ENCODE measurements around the gene SLFNL1. TPM values are rescaled to one million over a fixed set of nuclear protein-coding genes. Genes with fewer than 3 reads are reported as not detected.

SLFNL1 gene
- total RNA-seq, 2 donors from 2014 or later, result 0.15 TPM; not detected in 1

DNA sequence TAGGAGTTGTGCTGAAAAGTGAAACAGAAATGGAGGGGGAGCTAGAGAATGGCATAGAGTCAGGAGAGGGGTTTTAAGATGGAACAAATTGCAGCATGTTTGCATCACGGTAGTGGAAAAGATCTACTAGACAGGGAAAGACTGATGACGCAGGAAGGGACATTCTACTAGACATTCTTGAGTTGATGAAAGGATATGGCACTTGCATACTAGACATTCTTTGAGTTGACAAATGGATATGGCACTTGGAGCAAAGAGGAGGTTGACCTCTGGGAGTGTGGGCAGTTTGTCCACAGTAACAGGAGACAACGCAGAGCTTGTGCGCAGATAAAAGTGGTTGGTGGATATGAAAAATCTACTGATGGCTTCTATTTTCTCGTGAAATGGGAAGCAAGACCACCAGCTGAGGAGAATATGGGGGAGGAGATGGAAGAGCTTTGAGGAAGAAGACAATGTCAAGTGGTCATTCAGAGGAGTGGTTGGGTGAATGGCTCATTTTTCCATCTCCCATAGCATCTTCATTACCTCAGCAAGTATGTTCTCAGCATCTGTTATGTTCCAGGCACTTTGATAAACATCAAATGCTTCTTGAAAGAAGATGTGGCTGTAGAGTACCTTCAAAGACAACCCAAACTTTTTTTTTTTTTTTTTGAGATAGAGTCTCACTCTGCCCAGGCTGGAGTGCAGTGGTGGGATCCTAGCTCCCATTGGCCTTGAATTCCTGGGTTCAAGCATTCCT lies 44.4 kb downstream of the SLFNL1 start:
- H3K9me3 Mint-ChIP-seq, result no peaks in the 10 kb centered on the region
- no peak overlapping the region for H3K4me3 Mint-ChIP-seq
- no peaks in the 10 kb centered on the region for H3K4me1 ChIP-seq (ENCODE audit: control insufficient read depth, insufficient read depth, low read length)
- no peak for DNase-seq
- no peaks in the 10 kb centered on the region for H3K9me3 ChIP-seq (ENCODE audit: control insufficient read depth, low read length)
- peaks cover 21% of the 10 kb centered on the region for H3K4me1 Mint-ChIP-seq
- no peak overlapping the region for H3K9ac ChIP-seq (ENCODE audit: extremely low read depth, low read length, poor library complexity, severe bottlenecking)
- H3K27me3 ChIP-seq (ENCODE audit: control insufficient read depth, insufficient read depth, low read length, poor library complexity, severe bottlenecking), result no peaks in the 10 kb centered on the region
- no peak overlapping the region for H3K4me3 ChIP-seq (ENCODE audit: low read length)
- no peak overlapping the region for H3K27ac ChIP-seq (ENCODE audit: low read depth, low read length)
- no peaks in the 10 kb centered on the region for H3K36me3 ChIP-seq (ENCODE audit: control insufficient read depth, insufficient read depth, low read length)
- no peak overlapping the region for H3K27ac Mint-ChIP-seq
- H3K36me3 Mint-ChIP-seq (ENCODE audit: low read depth), result no peaks in the 10 kb centered on the region
- WGBS, 2 experiments (ENCODE audit: insufficient coverage in 1 of 2, insufficient read length in 1 of 2), result 90 to 94% methylated on average over 5 of the region's 5 CpGs
- no peaks in the 10 kb centered on the region for H3K27me3 Mint-ChIP-seq (ENCODE audit: insufficient read depth)
- TF ChIP-seq, protein P1, sequence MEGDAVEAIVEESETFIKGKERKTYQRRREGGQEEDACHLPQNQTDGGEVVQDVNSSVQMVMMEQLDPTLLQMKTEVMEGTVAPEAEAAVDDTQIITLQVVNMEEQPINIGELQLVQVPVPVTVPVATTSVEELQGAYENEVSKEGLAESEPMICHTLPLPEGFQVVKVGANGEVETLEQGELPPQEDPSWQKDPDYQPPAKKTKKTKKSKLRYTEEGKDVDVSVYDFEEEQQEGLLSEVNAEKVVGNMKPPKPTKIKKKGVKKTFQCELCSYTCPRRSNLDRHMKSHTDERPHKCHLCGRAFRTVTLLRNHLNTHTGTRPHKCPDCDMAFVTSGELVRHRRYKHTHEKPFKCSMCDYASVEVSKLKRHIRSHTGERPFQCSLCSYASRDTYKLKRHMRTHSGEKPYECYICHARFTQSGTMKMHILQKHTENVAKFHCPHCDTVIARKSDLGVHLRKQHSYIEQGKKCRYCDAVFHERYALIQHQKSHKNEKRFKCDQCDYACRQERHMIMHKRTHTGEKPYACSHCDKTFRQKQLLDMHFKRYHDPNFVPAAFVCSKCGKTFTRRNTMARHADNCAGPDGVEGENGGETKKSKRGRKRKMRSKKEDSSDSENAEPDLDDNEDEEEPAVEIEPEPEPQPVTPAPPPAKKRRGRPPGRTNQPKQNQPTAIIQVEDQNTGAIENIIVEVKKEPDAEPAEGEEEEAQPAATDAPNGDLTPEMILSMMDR (conservative IDR thresholded peaks at IDR 0.05), result no peak

DNA sequence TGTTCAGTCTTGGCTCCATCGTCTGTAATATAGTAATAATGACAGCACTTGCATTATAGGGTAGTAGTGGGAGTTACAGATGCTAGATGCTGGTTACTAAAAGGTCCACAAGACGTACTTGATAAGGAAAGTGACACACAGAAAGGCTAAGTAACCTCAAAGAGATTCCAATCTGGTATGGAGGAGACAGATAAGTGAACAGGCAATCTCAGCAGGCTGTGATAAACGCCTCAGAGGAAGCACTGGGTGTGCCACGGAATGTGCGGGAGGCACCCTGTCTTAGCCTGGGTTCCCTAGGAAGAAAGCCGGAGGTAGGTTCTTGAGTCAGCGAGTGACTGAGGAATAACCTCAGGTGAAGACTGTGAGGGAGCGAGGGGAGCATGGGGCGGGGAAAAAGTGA lies 46.6 kb downstream of the SLFNL1 start:
- Mint-ChIP-seq H3K9me3 (no peaks in the 10 kb centered on the region), H3K36me3 (ENCODE audit: low read depth) (no peaks in the 10 kb centered on the region), H3K27ac (no peak overlapping the region), H3K4me3 (no peak overlapping the region), H3K4me1 (peaks cover 6% of the 10 kb centered on the region), H3K27me3 (ENCODE audit: insufficient read depth) (no peaks in the 10 kb centered on the region)
- Histone ChIP-seq H3K9ac (ENCODE audit: extremely low read depth, low read length, poor library complexity, severe bottlenecking) (no peak overlapping the region), H3K9me3 (ENCODE audit: control insufficient read depth, low read length) (no peaks in the 10 kb centered on the region), H3K4me1 (ENCODE audit: control insufficient read depth, insufficient read depth, low read length) (no peaks in the 10 kb centered on the region), H3K27ac (ENCODE audit: low read depth, low read length) (no peak overlapping the region), H3K4me3 (ENCODE audit: low read length) (no peak overlapping the region), H3K27me3 (ENCODE audit: control insufficient read depth, insufficient read depth, low read length, poor library complexity, severe bottlenecking) (no peaks in the 10 kb centered on the region), H3K36me3 (ENCODE audit: control insufficient read depth, insufficient read depth, low read length) (no peaks in the 10 kb centered on the region)
- 92% methylated on average over 8 to 9 of the region's 9 CpGs for WGBS, 2 experiments (ENCODE audit: insufficient coverage in 1 of 2, insufficient read length in 1 of 2)
- TF ChIP-seq, protein P1 (conservative IDR thresholded peaks at IDR 0.05), result no peak
- no peak for DNase-seq

DNA sequence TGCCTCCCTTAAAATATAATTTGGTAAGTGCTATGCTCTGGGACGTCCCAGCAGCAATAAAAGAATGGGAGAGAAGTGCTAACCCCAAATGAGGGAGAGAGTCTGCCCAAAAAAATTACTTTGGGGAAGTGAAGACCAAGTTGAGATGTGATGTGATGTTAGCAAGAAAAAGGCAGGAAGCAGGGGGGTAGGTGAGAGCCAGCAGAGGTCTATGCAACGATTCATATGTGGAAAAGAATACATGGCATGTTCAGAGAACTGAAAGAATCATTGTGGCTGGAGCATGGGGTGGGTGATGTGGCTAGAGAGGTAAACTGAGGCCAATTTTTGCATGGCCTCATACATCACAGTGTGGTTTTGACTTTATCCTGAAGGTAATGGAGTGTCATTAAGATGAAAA lies 47.6 kb downstream of the SLFNL1 start:
- Histone ChIP-seq H3K27ac (ENCODE audit: low read depth, low read length) (no peak overlapping the region), H3K4me1 (ENCODE audit: control insufficient read depth, insufficient read depth, low read length) (no peaks in the 10 kb centered on the region), H3K9me3 (ENCODE audit: control insufficient read depth, low read length) (no peaks in the 10 kb centered on the region), H3K9ac (ENCODE audit: extremely low read depth, low read length, poor library complexity, severe bottlenecking) (no peak overlapping the region), H3K4me3 (ENCODE audit: low read length) (no peak overlapping the region), H3K36me3 (ENCODE audit: control insufficient read depth, insufficient read depth, low read length) (no peaks in the 10 kb centered on the region), H3K27me3 (ENCODE audit: control insufficient read depth, insufficient read depth, low read length, poor library complexity, severe bottlenecking) (no peaks in the 10 kb centered on the region)
- Mint-ChIP-seq H3K4me1 (peaks cover 6% of the 10 kb centered on the region), H3K36me3 (ENCODE audit: low read depth) (no peaks in the 10 kb centered on the region), H3K9me3 (no peaks in the 10 kb centered on the region), H3K27ac (no peak overlapping the region), H3K4me3 (no peak overlapping the region), H3K27me3 (ENCODE audit: insufficient read depth) (no peaks in the 10 kb centered on the region)
- TF ChIP-seq, protein P1 (conservative IDR thresholded peaks at IDR 0.05), result no peak
- DNase-seq, result no peak
- 88 to 100% methylated on average over 1 to 2 of the region's 2 CpGs for WGBS, 2 experiments (ENCODE audit: insufficient coverage in 1 of 2, insufficient read length in 1 of 2)
